ENCODE data around the gene EVI2A.

DNA sequence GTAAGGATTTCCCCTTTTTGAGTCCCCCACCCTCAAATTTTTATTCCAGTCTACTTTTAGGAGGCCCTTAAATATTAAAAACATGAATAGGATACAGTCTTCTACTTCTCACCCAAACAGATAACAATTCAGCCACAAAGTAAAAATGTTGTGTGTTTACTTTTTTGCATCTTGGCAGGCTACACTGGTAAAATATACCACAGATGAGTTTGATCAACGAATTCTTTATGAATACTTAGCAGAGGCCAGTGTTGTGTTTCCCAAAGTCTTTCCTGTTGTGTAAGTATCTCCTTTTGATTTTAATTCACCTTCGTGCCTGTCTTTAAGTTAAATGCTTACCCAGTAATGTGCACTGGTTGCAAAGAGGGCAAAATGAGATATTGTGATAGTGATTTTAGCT, 35.7 kb upstream of the EVI2A start:
- TF ChIP-seq, protein P1, sequence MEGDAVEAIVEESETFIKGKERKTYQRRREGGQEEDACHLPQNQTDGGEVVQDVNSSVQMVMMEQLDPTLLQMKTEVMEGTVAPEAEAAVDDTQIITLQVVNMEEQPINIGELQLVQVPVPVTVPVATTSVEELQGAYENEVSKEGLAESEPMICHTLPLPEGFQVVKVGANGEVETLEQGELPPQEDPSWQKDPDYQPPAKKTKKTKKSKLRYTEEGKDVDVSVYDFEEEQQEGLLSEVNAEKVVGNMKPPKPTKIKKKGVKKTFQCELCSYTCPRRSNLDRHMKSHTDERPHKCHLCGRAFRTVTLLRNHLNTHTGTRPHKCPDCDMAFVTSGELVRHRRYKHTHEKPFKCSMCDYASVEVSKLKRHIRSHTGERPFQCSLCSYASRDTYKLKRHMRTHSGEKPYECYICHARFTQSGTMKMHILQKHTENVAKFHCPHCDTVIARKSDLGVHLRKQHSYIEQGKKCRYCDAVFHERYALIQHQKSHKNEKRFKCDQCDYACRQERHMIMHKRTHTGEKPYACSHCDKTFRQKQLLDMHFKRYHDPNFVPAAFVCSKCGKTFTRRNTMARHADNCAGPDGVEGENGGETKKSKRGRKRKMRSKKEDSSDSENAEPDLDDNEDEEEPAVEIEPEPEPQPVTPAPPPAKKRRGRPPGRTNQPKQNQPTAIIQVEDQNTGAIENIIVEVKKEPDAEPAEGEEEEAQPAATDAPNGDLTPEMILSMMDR (IDR thresholded peaks at IDR 0.05), result no peak
- TF ChIP-seq POLR2A (IDR thresholded peaks at IDR 0.05), result no peak

Measured in right lobe of liver (tissue), 4 donors.